ENCODE data around the gene NEDD8. TPM values are rescaled to one million over a fixed set of nuclear protein-coding genes. Genes with fewer than 3 reads are reported as not detected.
A peak's percentile ranks its signal among the peaks of the same experiment; 100 is the strongest.

The NEDD8 gene
- polyA plus RNA-seq, result 273 TPM

- Mint-ChIP-seq H3K27me3 (no peaks in the 10 kb centered on the region), H3K4me1 (peaks cover 27 to 34% (median 28%) of the 10 kb centered on the region in 3 donors), H3K36me3 (no peaks in the 10 kb centered on the region), H3K4me3 (peak within 1 kb of the TSS; percentile 92 to 100 (median 99)), H3K27ac (peak within 1 kb of the TSS; percentile 88 to 97 (median 94)), H3K9me3 (no peaks in the 10 kb centered on the region)
These were observed at the start of gene NEDD8 for GRCh38 chr14:24232121-24232644. TSS of gene NEDD8 (minus strand) at chr14:24232367. CDS start at chr14:24232267, 100 bp downstream.

GRCh38 chr14:24281636-24282035, 49.5 kb upstream of the NEDD8 start:
- H3K36me3 Mint-ChIP-seq, result peaks cover 3% of the 10 kb centered on the region
- H3K4me3 Mint-ChIP-seq, result no peak overlapping the region
- peak overlapping the region; percentile 33 to 96 (median 66) for H3K27ac Mint-ChIP-seq
- H3K27me3 Mint-ChIP-seq, result peaks cover 3% of the 10 kb centered on the region
- peaks cover 0 to 5% (median 0%) of the 10 kb centered on the region in 3 donors for H3K9me3 Mint-ChIP-seq
- H3K4me1 Mint-ChIP-seq, result peaks cover 41 to 47% (median 41%) of the 10 kb centered on the region in 3 donors

DNA sequence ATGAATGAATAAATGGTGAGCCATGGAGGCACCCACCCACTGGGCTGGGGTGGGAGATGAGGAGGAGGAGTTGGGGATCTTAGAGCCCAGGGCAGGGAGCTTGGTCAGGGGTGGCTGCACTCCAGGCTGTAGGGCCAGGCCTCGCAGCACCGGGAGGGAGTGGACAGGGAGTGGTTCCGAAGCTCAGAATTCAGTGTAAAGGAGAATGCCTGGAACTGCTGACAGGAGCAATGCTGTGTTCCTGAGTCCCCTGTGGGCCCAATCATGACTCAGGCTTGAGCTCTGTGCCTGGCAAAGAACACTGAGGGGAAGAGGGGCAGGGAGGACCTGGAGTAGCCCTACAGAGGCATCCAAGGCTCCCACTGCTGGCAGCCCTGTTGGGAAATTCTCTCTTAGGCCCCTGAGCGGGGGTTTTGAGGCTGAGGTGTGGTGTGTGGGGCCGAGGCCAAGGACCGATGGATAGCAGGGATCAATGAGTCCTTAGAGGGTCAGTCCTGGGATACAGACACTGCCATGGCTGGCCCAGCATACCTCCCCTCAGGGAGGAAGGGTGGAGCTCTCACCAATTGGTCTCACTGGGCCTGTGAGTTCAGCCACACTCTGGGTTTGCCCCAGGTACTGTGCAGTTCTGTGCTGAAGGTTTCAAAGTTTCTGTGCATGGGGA, 48.8 kb upstream of the NEDD8 start:
- H3K27me3 Mint-ChIP-seq, result peaks cover 3% of the 10 kb centered on the region
- H3K9me3 Mint-ChIP-seq, result peaks cover 0 to 5% (median 0%) of the 10 kb centered on the region in 3 donors
- H3K27ac Mint-ChIP-seq, result peak overlapping the region; percentile 83 to 95 (median 90)
- peak overlapping the region in 1 of 4 donors; percentile 38 for H3K4me3 Mint-ChIP-seq
- H3K4me1 Mint-ChIP-seq, result peaks cover 41 to 48% (median 44%) of the 10 kb centered on the region in 3 donors
- H3K36me3 Mint-ChIP-seq, result peaks cover 3% of the 10 kb centered on the region

DNA sequence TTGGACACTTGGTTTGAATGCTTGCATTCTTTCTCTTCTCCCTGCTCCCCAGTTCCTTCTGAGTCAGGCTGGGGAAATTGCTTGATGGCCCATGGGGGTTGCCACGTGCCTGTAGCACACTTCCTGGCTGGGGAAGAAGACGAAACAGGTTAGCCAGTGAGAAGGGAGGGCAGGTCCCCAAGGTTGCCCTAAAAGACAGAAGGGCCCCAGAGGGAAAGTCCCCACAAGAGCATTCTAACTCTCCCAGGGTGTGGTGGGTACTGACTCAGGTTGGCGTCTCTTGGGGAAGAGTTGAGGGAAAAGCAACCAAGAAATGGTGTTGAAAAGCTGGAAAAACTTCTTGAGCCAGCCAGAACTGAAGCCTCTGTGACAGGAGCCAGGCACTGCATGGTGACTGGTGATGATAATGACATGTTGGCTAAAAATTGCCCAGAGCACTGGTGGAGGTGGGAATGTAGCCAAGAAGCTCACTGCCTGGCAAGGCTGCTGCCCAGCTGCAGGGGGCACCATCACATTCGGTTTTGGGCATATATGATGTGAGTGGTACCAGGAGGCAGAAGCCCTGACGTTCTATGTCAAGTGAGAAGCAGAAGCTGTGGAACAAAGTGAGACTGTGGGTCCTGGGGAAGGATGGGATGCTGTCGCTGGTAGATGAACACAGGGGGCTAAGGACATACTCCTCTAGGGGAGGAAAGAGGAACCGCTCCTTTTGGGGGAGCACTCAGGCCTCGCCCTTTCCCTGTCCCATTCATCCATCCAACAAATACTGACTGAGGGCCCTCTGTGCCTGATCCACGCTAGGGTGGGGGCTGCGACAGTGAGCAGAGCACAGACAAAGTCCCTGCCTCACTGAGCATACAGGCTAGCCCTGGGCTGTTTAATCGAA, 47.4 kb upstream of the NEDD8 start:
- peak overlapping the region; percentile 90 to 95 (median 94) for H3K27ac Mint-ChIP-seq

DNA sequence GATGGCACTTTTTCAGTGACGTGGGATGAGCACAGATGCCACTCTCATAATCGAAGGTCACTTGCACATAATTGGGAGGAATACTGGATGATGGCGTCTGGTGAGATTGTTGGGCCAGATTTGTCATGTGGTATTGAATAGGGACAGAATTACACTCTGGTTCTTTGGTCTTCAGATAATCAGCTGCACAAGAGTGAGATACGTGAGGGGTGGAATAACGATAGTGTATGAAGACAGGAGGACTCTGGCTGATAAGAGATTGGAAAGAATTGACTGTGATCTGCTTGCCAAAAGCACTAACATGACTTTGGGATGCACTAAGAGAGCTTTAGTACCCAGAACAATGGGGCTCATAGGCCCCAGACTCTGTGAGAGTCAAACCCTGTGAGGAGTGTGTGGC, 46.3 kb upstream of the NEDD8 start:
- peak overlapping the region in 2 of 4 donors; percentile 36 to 63 for H3K4me3 Mint-ChIP-seq

More for the DNA sequence above, 47.4 kb upstream of the NEDD8 start:
- peaks cover 0 to 5% (median 0%) of the 10 kb centered on the region in 3 donors for H3K9me3 Mint-ChIP-seq
- peaks cover 3% of the 10 kb centered on the region for H3K36me3 Mint-ChIP-seq
- H3K4me1 Mint-ChIP-seq, result peaks cover 41 to 53% (median 47%) of the 10 kb centered on the region in 3 donors
- peak overlapping the region in 3 of 4 donors; percentile 59 to 83 (median 71) for H3K4me3 Mint-ChIP-seq
- H3K27me3 Mint-ChIP-seq, result peaks cover 3% of the 10 kb centered on the region

GRCh38 chr14:24277606-24278321, 45.6 kb upstream of the NEDD8 start:
- Mint-ChIP-seq H3K36me3 (peaks cover 3% of the 10 kb centered on the region), H3K27ac (peak overlapping the region; percentile 89 to 95 (median 90)), H3K27me3 (peaks cover 3% of the 10 kb centered on the region), H3K4me3 (peak overlapping the region in 3 of 4 donors; percentile 36 to 79 (median 75)), H3K4me1 (peaks cover 54 to 66% (median 55%) of the 10 kb centered on the region in 3 donors), H3K9me3 (peaks cover 0 to 5% (median 0%) of the 10 kb centered on the region in 3 donors)

More for the DNA sequence above, 46.3 kb upstream of the NEDD8 start:
- Mint-ChIP-seq H3K4me1 (peaks cover 51 to 63% (median 53%) of the 10 kb centered on the region in 3 donors), H3K36me3 (peaks cover 3% of the 10 kb centered on the region), H3K27me3 (peaks cover 3% of the 10 kb centered on the region), H3K9me3 (peaks cover 0 to 5% (median 0%) of the 10 kb centered on the region in 3 donors), H3K27ac (peak overlapping the region; percentile 90 to 95 (median 94))

- Mint-ChIP-seq H3K4me3 (peak overlapping the region in 2 of 4 donors; percentile 1 to 75), H3K27ac (peak overlapping the region; percentile 50 to 95 (median 61)), H3K4me1 (peaks cover 57 to 73% (median 61%) of the 10 kb centered on the region in 3 donors), H3K9me3 (peaks cover 0 to 5% (median 0%) of the 10 kb centered on the region in 3 donors), H3K36me3 (peaks cover 3% of the 10 kb centered on the region), H3K27me3 (peaks cover 3% of the 10 kb centered on the region)
These were observed 44.9 kb upstream of the NEDD8 start for GRCh38 chr14:24277071-24277470.

GRCh38 chr14:24274101-24274543, 42.0 kb upstream of the NEDD8 start:
- Mint-ChIP-seq H3K4me1 (peaks cover 45 to 59% (median 51%) of the 10 kb centered on the region in 3 donors), H3K9me3 (peaks cover 0 to 5% (median 0%) of the 10 kb centered on the region in 3 donors), H3K27me3 (no peaks in the 10 kb centered on the region), H3K4me3 (peak overlapping the region; percentile 8 to 74 (median 47)), H3K36me3 (peaks cover 3% of the 10 kb centered on the region), H3K27ac (peak overlapping the region; percentile 63 to 99 (median 96))

GRCh38 chr14:24273422-24273998, 41.3 kb upstream of the NEDD8 start:
- Mint-ChIP-seq H3K4me3 (peak overlapping the region in 3 of 4 donors; percentile 31 to 79 (median 38)), H3K9me3 (peaks cover 0 to 3% (median 0%) of the 10 kb centered on the region in 3 donors), H3K36me3 (peaks cover 3% of the 10 kb centered on the region), H3K4me1 (peaks cover 39 to 53% (median 46%) of the 10 kb centered on the region in 3 donors), H3K27me3 (no peaks in the 10 kb centered on the region), H3K27ac (peak overlapping the region; percentile 63 to 99 (median 96))

- H3K4me1 Mint-ChIP-seq, result peaks cover 29 to 43% (median 37%) of the 10 kb centered on the region in 3 donors
These were observed 40.3 kb upstream of the NEDD8 start for GRCh38 chr14:24272467-24272866.

GRCh38 chr14:24271834-24272263, 39.7 kb upstream of the NEDD8 start:
- Mint-ChIP-seq H3K36me3 (peaks cover 1% of the 10 kb centered on the region), H3K9me3 (no peaks in the 10 kb centered on the region), H3K27ac (peak overlapping the region; percentile 63 to 99 (median 96)), H3K4me1 (peaks cover 24 to 40% (median 34%) of the 10 kb centered on the region in 3 donors), H3K4me3 (peak overlapping the region; percentile 89 to 96 (median 96)), H3K27me3 (no peaks in the 10 kb centered on the region)

More at GRCh38 chr14:24272467-24272866, 40.3 kb upstream of the NEDD8 start:
- no peaks in the 10 kb centered on the region for H3K36me3 Mint-ChIP-seq
- H3K27me3 Mint-ChIP-seq, result no peaks in the 10 kb centered on the region
- no peaks in the 10 kb centered on the region for H3K9me3 Mint-ChIP-seq
- H3K4me3 Mint-ChIP-seq, result peak overlapping the region in 3 of 4 donors; percentile 48 to 96 (median 74)
- H3K27ac Mint-ChIP-seq, result peak overlapping the region; percentile 63 to 99 (median 96)

GRCh38 chr14:24271134-24271833, 39.1 kb upstream of the NEDD8 start, which contains the start of gene RABGGTA:
TSS of gene RABGGTA (minus strand) at chr14:24271597. CDS start at chr14:24271115, 482 bp downstream.
- Mint-ChIP-seq H3K36me3 (peaks cover 7% of the 10 kb centered on the region), H3K9me3 (no peaks in the 10 kb centered on the region), H3K27ac (peak within 1 kb of the TSS; percentile 63 to 99 (median 96)), H3K4me3 (peak within 1 kb of the TSS; percentile 89 to 96 (median 96)), H3K27me3 (no peaks in the 10 kb centered on the region), H3K4me1 (peaks cover 22 to 37% (median 31%) of the 10 kb centered on the region in 3 donors)

All from IgD-negative memory B cell (primary cell).